HCT116 (cell line): ENCODE measurements around the gene POLA1. TPM values are rescaled to one million over a fixed set of nuclear protein-coding genes. Genes with fewer than 3 reads are reported as not detected.
A peak's percentile ranks its signal among the peaks of the same experiment; 100 is the strongest.

Source experiments
- ATAC-seq: fragments of 200-7000 bp; cut with Tn5 transposase; 2 replicates; pipeline ENCODE4 v1.9.1; 2020; ENCODE audit warnings: mild to moderate bottlenecking, moderate library complexity
- BruUV-seq: library from RNA; stranded (reverse); fragments of 400-500 nt; replicated peaks from 2 replicates; lab custom pipeline; 2021; lab: Mats Ljungman, UMichigan
- CTCF ChIA-PET: fragments of 300-600 bp; sonication (Branson Sonifier 250); formaldehyde crosslinking; loops from one replicate; lab custom pipeline; 2021; ENCODE audit warnings: antibody characterized with exemption; lab: Charles Lee
- POLR2A ChIA-PET: fragments of 300-600, 350-600 bp; sonication (Branson Sonifier 250); formaldehyde crosslinking; loops from one replicate; lab custom pipeline; 2021; ENCODE audit warnings: antibody characterized with exemption; lab: Charles Lee
- RAD21 ChIA-PET, 2 experiments: fragments of 300-600 bp; sonication (Branson Sonifier 250); formaldehyde crosslinking; loops; one replicate each; lab custom pipeline; 2023; ENCODE audit warnings: low total read pairs in 2 of 2; ENCODE audit not compliant: uncharacterized antibody in 2 of 2, unreplicated experiment in 2 of 2, low non-redundant PET in 1 of 2; lab: Charles Lee
- DNase-seq: peaks from one replicate; pipeline ENCODE4 v3.0.0-alpha.2; 2010; ENCODE audit warnings: low read depth, low spot score
- H2AFZ ChIP-seq: fragments of 200-600 bp; shearing (Covaris generic), sonication (generic); 2 replicates; pipeline ENCODE4 v1.6.1; 2017; ENCODE audit warnings: low read depth, mixed run types, mixed read lengths, antibody characterized with exemption, low read length; ENCODE audit not compliant: poor library complexity, severe bottlenecking
- H3K27ac ChIP-seq: 2 replicates; pipeline ENCODE4 v1.5.1; 2012; ENCODE audit warnings: low read depth, low read length
- H3K27me3 ChIP-seq: fragments of 200-600 bp; sonication (generic); 2 replicates; pipeline ENCODE4 v1.6.1; 2016; ENCODE audit warnings: mixed run types, low read length, mixed read lengths; ENCODE audit not compliant: insufficient read depth
- H3K36me3 ChIP-seq, 2 experiments: fragments of 200-500 bp in 1 of 2; fragments of 200-600 bp in 1 of 2; sonication (Bioruptor generic) in 1 of 2; sonication (generic) in 1 of 2; 2 replicates each; pipeline versions ENCODE4 v1.5.1 to v1.6.1; 2014 to 2016; ENCODE audit warnings: low read length in 2 of 2, inconsistent platforms in 1 of 2, mixed read lengths in 1 of 2, mixed run types in 1 of 2; ENCODE audit not compliant: insufficient read depth in 2 of 2, control insufficient read depth in 1 of 2
- H3K4me1 ChIP-seq, 2 experiments: fragments of 200-600 bp in 1 of 2; sonication (generic) in 1 of 2; 2 replicates each; pipeline versions ENCODE4 v1.5.1 to v1.6.1; 2012 to 2017; ENCODE audit warnings: low read length in 2 of 2, inconsistent platforms in 1 of 2, mild to moderate bottlenecking in 1 of 2, mixed read lengths in 1 of 2, mixed run types in 1 of 2, moderate library complexity in 1 of 2; ENCODE audit not compliant: insufficient read depth in 2 of 2, control insufficient read depth in 1 of 2
- H3K4me2 ChIP-seq: fragments of 200-600 bp; sonication (generic); 2 replicates; pipeline ENCODE4 v1.6.1; 2017; ENCODE audit warnings: mixed run types, low read length, mixed read lengths
- H3K4me3 ChIP-seq, 2 experiments: fragments of 200-600 bp in 1 of 2; sonication (generic) in 1 of 2; replicated peaks in 1 of 2; 2 replicates each; pipeline ENCODE4 v1.5.1; 2011 to 2016; ENCODE audit warnings: low read length in 2 of 2, control low read depth in 1 of 2, low read depth in 1 of 2, mild to moderate bottlenecking in 1 of 2, mixed read lengths in 1 of 2, mixed run types in 1 of 2
- H3K79me2 ChIP-seq: fragments of 200-600 bp; sonication (generic); 2 replicates; pipeline ENCODE4 v1.6.1; 2017; ENCODE audit warnings: mild to moderate bottlenecking, mixed run types, low read length, moderate library complexity, mixed read lengths; ENCODE audit not compliant: insufficient read depth
- H3K9ac ChIP-seq: fragments of 200-600 bp; sonication (generic); 2 replicates; pipeline ENCODE4 v1.6.1; 2016; ENCODE audit warnings: low read length, mixed read lengths
- H3K9me2 ChIP-seq: fragments of 200-600 bp; sonication (generic), shearing (Covaris generic); 2 replicates; pipeline ENCODE4 v1.6.1; 2017; ENCODE audit warnings: mixed run types, mild to moderate bottlenecking, moderate library complexity; ENCODE audit not compliant: insufficient read depth
- H3K9me3 ChIP-seq, 2 experiments: fragments of 200-500 bp in 1 of 2; fragments of 200-600 bp in 1 of 2; sonication (Bioruptor generic) in 1 of 2; sonication (generic) in 1 of 2; 2 replicates each; pipeline ENCODE4 v1.6.1; 2014 to 2017; ENCODE audit warnings: low read length in 2 of 2, mixed read lengths in 2 of 2, inconsistent platforms in 1 of 2, low read depth in 1 of 2, mild to moderate bottlenecking in 1 of 2, mixed run types in 1 of 2, moderate library complexity in 1 of 2; ENCODE audit not compliant: control insufficient read depth in 1 of 2, insufficient read depth in 1 of 2
- H4K20me1 ChIP-seq: fragments of 200-600 bp; sonication (generic), shearing (Covaris generic); 2 replicates; pipeline ENCODE4 v1.6.1; 2017; ENCODE audit warnings: mixed run types, mild to moderate bottlenecking, moderate library complexity; ENCODE audit not compliant: insufficient read depth
- ATF3 ChIP-seq: IDR thresholded peaks from 2 replicates; pipeline ENCODE4 v1.6.1; 2012
- EGR1 ChIP-seq: IDR thresholded peaks from 2 replicates; pipeline ENCODE4 v1.6.1; 2012; ENCODE audit warnings: low read depth
- EZH2 ChIP-seq: fragments of 200-600 bp; sonication (generic); IDR thresholded peaks from 2 replicates; pipeline ENCODE4 v1.6.1; 2017; ENCODE audit warnings: antibody characterized with exemption, mixed run types
- EZH2phosphoT487 ChIP-seq: fragments of 200-600 bp; IDR thresholded peaks from 2 replicates; pipeline ENCODE4 v1.6.1; 2018; ENCODE audit warnings: antibody characterized with exemption, borderline replicate concordance
- FOSL1 ChIP-seq: IDR thresholded peaks from 2 replicates; pipeline ENCODE4 v1.6.1; 2012; ENCODE audit warnings: low read depth
- POLR2AphosphoS5 ChIP-seq: IDR thresholded peaks from 2 replicates; pipeline ENCODE4 v1.6.1; 2011; ENCODE audit warnings: mild to moderate bottlenecking, low read depth, low read length, moderate library complexity
- REST ChIP-seq: IDR thresholded peaks from 2 replicates; pipeline ENCODE4 v1.6.1; 2012; ENCODE audit warnings: low read depth
- SIN3A ChIP-seq: IDR thresholded peaks from 2 replicates; pipeline ENCODE4 v1.6.1; 2012; ENCODE audit warnings: low read depth
- SP1 ChIP-seq: IDR thresholded peaks from 2 replicates; pipeline ENCODE4 v1.6.1; 2012; ENCODE audit warnings: low read depth
- SRF ChIP-seq: IDR thresholded peaks from 2 replicates; pipeline ENCODE4 v1.6.1; 2012; ENCODE audit warnings: low read depth
- YY1 ChIP-seq: IDR thresholded peaks from 2 replicates; pipeline ENCODE4 v1.6.1; 2011; ENCODE audit warnings: low read length, low read depth, moderate library complexity, mild to moderate bottlenecking; ENCODE audit not compliant: insufficient replicate concordance; ENCODE audit errors: extremely low read depth
- ZFX ChIP-seq: fragments of 450-650 bp; IDR thresholded peaks from 2 replicates; pipeline ENCODE4 v1.6.1; 2017
- intact Hi-C: fragments of 100-400 bp; cut with micrococcal nuclease; formaldehyde crosslinking; loops from 2 replicates; pipeline ENCODE4 v1.10.0; 2022
- total RNA-seq: library from RNA; stranded (reverse); gene quantifications from one replicate; pipeline ENCODE4 v1.2.1, GENCODE V29; 2021; ENCODE audit not compliant: unreplicated experiment

Gene POLA1
- total RNA-seq, 1 experiment from 2014 or later, result 27.0 TPM

DNA sequence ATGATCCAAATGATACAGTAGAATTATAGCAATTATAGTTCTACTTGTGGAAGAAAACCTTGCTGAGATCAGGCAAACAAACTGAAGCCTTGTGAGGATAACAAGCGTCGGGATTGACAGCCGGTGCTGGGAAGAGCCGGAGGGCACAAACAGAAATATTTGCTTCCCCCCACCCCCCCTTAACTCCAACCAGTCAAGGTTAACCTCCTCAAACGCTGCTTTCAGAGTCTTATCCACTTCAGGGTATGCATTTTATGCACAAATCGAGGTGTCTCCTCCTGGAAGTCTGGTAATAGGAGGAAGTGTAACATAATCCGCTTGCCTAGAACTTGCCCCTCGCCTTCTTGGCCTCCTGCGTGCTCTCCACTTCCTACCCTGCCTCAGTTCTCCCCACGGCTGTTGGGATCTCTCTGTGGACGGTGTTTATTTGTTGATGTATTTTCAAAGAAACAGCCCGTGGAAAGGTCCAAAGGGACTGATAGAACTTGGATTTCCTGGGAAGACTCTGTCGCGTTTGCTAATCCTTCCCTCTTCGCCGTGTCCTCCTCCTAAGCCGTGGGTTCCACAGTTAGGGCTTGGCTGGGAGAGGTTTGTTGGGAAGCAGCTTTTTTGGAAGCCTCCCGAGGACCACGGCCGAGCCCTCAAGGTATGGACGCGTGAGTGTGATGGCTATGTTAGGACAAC lies 326.1 kb downstream of the POLA1 start:
- ChIA-PET POLR2A (no interaction called here), CTCF (interaction anchor here (0.6 to 1.1 kb wide), 4 partner anchors 10 to 183 kb away, joined by 3 to 6 read pairs (median 4); no protein-coding TSS in a partner anchor), RAD21 (no interaction called here)
- no TSS peak for BruUV-seq
- Histone ChIP-seq H3K4me1 (peaks cover 3 to 16% of the 10 kb centered on the region in 2 experiments; a peak in 3 of 4 replicates), H2AFZ (peak overlapping the region; percentile 65), H3K36me3 (no peaks in the 10 kb centered on the region), H3K27ac (no peak overlapping the region), H3K9ac (no peak overlapping the region), H3K9me3 (no peaks in the 10 kb centered on the region), H3K4me3 (peak overlapping the region; percentile 40 to 54), H3K79me2 (no peaks in the 10 kb centered on the region), H4K20me1 (no peaks in the 10 kb centered on the region), H3K27me3 (no peaks in the 10 kb centered on the region), H3K9me2 (no peaks in the 10 kb centered on the region), H3K4me2 (peak overlapping the region; percentile 78)
- TF ChIP-seq EGR1 (no peak), YY1 (no peak), EZH2 (no peak), SRF (no peak), REST (no peak), POLR2AphosphoS5 (no peak), ZFX (no peak), ATF3 (no peak), SIN3A (no peak), SP1 (no peak), EZH2phosphoT487 (no peak), FOSL1 (no peak)
- intact Hi-C loops, result loop anchor here (2.0 kb wide), 2 partner anchors 181 to 267 kb away; no protein-coding TSS in a partner anchor
- DNase-seq, result no peak
- no peak for ATAC-seq
